Activated gamma-delta T cell (primary cell): ENCODE measurements around the gene LRP1.

Source experiments
- DNase-seq: peaks from one replicate; lab custom pipeline; 2025; lab: John Stamatoyannopoulos, UW

Gene LRP1

DNA sequence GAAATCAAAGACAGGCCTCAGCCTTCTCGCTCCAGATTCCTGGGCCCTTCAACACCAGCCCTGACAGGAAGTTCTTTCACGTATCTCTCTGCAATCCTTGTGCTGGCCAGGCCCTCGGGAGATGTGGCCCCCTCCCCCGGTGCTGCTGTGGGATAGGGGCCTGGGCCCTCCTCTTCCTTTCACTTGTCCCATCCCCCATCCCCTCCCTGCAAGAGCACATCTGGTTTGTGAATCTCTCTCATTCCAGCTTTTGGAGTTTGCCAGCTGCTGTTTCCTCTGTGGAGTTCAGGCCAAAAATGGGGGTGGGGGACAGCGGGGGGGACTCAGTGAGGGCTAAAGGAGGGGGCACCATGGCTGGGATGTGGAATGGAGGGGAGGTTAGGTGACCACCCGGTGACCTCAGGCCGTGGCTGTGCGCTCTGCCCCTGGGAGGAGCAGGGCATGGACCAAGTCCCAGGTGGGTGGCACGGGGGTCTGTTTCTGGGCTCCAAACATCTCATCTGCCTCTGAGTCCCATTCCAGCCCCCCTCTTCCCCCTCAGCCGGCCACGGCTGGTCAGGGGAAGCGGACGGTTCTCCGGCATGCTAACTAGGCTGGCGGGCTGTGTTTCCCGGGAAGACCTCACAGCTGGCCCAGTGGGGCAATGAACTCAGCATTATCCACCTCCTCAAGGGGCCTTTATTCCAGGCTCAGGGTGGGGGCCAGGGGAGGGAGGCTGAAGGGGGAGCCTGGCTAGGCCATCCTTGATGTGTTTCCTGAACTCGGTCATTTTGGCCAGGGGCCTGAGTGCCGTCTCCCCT lies 7.4 kb downstream of the LRP1 start:
- DNase-seq: no peak

DNA sequence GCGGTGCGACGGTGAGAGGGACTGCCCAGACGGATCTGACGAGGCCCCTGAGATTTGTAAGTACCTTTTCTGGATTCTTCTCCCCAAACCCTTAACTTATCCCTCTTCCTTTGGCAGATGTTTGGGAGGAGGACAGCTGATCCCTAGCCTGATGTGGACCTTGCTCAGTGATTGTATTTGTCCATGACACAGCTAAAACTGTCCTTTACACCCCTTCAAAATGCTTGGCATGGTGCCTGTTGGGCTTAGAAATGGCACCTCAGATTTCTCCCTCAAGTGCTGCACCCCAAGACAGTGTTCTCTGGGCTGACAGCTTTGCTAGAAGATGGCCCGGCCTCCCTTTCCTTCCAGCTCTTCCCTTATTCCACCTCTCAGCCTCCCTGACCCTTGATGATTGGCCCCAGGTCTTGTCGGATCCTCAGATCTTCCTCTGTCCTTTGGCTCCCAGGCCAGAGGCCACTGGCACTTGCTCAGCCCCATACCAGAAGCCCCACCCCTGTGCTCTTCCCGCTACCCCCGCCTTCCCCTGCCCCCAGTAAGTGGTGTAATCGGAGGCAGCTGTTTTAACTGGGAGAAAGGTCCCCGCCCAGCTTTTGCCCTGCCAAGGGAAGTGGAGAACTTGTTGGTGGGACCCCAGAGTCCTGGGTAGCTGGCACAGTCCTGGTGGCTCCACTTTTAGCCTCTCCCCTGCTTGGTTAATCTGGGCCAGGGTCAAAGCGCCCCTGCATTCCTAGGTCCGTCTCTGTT lies 10.4 kb downstream of the LRP1 start:
- no peak for DNase-seq

DNA sequence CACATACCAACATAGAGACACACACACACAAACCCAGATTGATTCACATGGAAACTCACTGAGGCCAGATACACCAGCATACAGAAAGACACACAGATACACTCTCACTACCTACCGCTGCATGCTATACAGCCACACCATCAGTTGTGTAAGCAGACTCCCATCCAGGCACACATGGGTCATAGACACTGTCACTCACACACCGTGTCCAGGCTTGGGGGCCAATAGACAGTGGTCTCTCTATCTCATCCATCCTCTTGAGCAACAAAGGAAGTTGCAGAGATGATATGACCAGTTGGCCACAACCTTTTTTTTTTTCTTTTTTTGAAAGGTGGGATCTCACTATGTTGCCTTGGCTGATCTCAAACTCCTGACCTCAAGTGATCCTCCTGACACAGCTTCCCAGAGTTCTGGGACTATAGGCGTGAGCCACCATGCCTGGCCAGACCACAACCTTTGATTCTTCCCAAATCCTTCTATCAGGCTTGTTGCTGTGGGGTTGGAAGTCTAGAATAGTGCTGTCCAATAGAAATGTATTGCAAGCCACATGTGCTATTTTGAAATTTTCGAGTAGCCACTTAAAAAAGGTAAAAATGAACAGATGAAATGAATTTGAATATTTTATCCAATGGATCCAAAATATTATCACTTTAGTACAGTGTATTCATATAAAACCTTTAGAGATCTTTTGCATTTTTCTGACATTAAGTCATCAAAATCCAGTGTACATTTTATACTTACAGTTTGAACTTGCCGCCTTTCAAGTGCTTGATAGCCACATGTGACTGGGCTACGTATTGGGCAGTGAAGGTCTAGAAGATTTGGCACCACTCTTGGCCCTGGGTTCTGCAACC lies 11.7 kb downstream of the LRP1 start:
- DNase-seq: no peak

GRCh38 chr12:57141249-57141648 lies 13.0 kb downstream of the LRP1 start:
- DNase-seq: no peak

DNA sequence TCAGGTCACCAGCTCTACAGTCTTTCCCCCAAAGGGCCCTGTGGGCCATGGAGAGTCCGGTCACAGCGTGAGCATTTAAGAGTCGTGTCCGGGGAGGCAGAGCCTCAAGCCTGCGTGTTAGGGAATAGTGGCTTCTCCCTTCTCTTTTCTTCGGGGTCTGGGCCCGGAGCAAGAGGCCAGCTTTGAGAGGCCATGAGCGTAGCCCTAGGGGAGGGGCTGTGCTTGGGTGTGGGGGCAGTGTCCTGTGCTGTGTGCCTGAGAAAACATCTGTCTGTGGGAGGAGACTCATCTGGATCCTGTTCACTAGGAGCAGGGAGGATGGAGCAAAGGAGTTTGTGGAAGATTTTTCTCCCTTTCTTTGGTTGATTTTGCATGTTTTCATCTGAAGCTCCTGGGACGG lies 13.8 kb downstream of the LRP1 start:
- no peak for DNase-seq

DNA sequence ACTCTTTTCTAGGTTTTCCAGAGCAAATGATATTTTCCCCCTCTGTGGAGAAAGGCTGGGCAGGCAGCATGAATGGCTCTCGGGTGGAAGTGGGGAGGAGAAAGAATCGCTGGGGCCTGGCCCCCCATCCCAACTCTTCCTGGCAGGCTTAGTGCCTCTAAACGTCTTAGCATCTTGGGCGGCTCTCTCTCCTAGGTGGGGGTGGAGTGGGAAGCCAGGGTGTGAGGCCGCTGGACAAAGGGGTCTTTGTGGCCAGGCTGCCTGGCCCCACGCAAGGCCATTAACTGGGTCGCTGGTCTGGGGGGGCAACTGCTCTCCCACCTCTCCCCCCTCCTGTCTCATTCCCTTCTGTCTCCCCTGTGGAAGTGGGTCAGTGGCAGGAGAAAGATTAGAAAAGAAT lies 14.4 kb downstream of the LRP1 start:
- DNase-seq: no peak

- no peak for DNase-seq
Measured at GRCh38 chr12:57143454-57143853, 15.2 kb downstream of the LRP1 start.

DNA sequence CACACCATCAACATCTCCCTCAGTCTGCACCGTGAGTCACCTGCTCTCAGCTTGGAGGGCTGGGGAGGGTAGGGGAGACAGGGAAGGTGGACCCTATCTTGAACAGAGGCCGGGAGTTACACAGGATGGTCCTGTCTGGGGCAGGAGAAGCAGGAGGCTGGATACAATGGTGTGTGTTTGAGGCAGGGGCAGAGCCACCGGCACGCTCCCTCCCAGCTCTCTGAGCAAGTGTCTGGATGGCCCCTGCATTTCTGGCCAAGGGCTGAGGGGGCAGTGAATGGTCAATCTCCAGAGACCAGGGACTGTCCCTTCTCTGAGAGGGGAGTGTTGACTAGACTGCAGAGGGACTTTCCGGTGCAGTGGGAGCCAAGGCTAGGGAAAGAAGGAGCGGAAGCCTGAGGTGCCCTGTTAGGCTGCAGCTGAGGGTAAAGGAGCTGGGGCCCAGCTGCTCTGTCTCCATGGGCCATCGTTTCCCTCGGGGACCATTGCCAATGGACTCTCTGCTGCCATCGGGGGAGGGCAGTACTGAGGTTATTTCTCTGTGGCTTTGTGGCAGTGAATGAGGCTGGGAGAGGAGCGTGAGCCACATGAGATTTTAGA lies 17.3 kb downstream of the LRP1 start:
- DNase-seq: no peak

DNA sequence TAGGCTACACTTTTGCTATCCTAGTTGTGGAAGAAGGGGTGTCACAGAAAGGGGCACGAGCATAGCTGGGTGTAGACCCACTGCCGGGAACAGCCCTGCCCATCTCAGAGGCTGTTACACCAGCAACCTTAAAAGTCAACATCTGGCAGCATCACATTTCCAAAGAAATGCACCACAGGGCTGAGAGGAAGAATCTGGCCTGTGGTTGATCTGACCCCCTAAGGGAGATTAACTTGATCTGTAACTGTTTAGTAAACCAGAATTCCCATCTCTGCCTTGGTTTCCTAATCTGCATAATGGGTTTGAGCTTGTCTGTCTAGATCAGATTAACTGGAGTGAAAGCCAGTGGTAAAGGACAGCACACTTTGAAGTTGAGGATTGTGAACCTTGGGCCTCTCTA lies 17.8 kb downstream of the LRP1 start:
- no peak for DNase-seq

GRCh38 chr12:57146961-57147944 lies 19.0 kb downstream of the LRP1 start, which contains the start of gene LRP1-AS:
TSS of gene LRP1-AS (minus strand) at chr12:57147619.
- DNase-seq: no peak

- no peak for DNase-seq
Measured at GRCh38 chr12:57148469-57149244, 20.4 kb downstream of the LRP1 start.

DNA sequence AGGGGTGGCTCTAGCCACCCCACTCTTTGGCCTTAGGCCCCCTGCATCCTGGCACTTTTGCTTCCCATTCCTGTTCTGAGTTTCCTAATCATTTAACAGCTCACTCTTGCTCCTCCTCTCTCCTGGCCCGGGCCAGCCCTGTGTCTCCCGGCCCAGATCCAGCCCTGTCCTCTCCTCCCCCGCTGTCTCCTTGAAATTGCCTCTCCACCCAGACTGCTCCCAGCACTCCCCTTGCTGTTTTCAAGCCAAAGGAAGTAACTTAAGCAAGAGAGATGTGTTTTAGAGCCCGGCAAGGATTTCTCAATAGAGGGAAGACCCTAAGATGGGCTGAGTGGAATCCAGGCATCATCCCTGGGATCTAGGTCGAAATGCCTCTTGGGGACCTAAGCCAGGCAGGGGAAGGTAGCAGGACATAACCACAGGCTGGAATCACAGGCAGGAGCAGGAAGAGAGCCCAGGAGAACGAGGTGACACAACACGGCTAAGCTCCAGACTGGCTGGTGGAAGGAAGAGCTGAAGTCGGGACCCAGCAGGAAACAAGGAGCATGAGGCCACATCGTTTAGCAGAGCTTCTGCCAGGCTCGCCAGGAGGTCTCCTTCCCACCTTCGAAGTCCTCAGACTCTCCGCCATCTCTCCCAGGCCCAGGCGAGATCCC lies 21.1 kb downstream of the LRP1 start:
- no peak for DNase-seq

- no peak for DNase-seq
Measured at GRCh38 chr12:57150400-57151000, 22.2 kb downstream of the LRP1 start.

GRCh38 chr12:57151741-57152630 lies 23.7 kb downstream of the LRP1 start:
- DNase-seq: no peak

DNA sequence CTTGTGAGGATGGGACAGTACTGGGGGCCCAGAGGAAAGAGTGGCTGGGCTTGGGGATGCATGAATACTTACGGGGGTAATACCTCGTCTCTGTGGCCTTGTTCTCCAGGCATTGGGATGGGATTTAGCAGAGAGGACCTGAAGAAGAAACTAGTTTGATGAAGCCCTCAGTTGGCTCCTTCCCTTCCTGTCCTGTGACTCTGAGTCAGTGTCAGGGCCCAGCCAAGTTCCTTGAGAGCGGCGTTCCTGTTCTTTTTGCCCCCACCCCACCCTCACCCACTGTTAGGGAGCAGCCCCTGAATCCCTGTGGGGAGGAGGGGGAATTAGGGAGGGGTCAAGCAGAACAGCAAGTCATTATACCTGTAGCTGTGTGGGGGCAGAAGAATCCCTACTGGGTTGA lies 24.4 kb downstream of the LRP1 start:
- no peak for DNase-seq

DNA sequence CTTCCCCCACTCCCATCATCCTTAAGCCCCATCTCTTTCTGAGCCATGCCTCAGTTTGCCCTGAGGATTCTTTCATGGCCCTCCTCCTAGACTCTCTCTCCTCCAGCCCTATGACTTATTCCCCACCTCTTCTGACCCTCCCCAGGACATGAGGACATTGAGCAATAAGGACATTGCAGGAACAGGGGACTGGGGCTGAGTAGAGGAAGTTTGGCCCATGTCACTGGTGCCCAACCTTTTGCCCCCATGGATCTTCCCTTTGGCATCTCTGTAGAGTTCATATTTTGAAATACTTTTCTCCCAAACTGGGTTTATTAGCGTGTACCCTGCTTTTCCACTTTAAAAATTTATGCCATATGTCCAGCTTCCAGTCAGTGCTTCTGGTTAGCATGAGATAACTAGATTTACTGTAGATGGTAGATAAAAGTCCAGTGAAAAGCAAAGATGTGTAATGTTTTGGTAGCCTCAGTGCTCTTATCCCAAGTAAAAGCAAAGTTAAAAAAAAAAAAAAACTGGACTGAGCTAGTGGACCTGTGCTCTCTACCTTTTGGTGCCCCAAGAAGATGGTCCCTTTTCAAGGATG lies 25.2 kb downstream of the LRP1 start:
- DNase-seq: no peak

GRCh38 chr12:57154076-57154475 lies 25.8 kb downstream of the LRP1 start:
- DNase-seq: no peak
